IPS-NIHi11 (cell line): ENCODE data around the gene COQ3.
"Not testable (repeated sequence)": the region's sequence is repeated elsewhere in the genome, so short reads cannot be mapped to it uniquely, and the experiment has no call there.

Source experiments
- DNase-seq: peaks from one replicate; pipeline ENCODE4 v3.0.0; 2012; ENCODE audit warnings: mixed read lengths, low spot score

COQ3 gene

GRCh38 chr6:99384507-99384906, 9.5 kb downstream of the COQ3 start:
- DNase-seq = no peak

- no peak for DNase-seq
Measured at GRCh38 chr6:99378636-99379035, 15.4 kb downstream of the COQ3 start.

- DNase-seq = peak; percentile 59
Measured at GRCh38 chr6:99369533-99369932, 24.5 kb downstream of the COQ3 start.

GRCh38 chr6:99366852-99367251, 27.1 kb downstream of the COQ3 start:
- DNase-seq = no peak

- DNase-seq = no peak
Measured at GRCh38 chr6:99364026-99364425, 30.0 kb downstream of the COQ3 start.

- DNase-seq = no peak
Measured at GRCh38 chr6:99362678-99363268, 31.2 kb downstream of the COQ3 start.

- DNase-seq = no peak
Measured at GRCh38 chr6:99359800-99360199, 34.2 kb downstream of the COQ3 start.

GRCh38 chr6:99356641-99357040, 37.4 kb downstream of the COQ3 start:
- no peak for DNase-seq

- no peak for DNase-seq
Measured at GRCh38 chr6:99354983-99355382, 39.0 kb downstream of the COQ3 start.

GRCh38 chr6:99353126-99353525, 40.9 kb downstream of the COQ3 start:
- peak; percentile 43 for DNase-seq

GRCh38 chr6:99350573-99350972, 43.4 kb downstream of the COQ3 start:
- no peak for DNase-seq

- peak; percentile 80 for DNase-seq
Measured at GRCh38 chr6:99349171-99350141, 44.5 kb downstream of the COQ3 start, which contains the start of gene FAXC. Gene FAXC, minus strand, starts transcription at chr6:99349674. Its CDS starts 302 bp downstream, at chr6:99349372.

- DNase-seq = no peak
Measured at GRCh38 chr6:99348288-99349170, 45.5 kb downstream of the COQ3 start.

- DNase-seq = no peak
Measured at GRCh38 chr6:99347804-99348203, 46.2 kb downstream of the COQ3 start.

- no peak for DNase-seq
Measured at GRCh38 chr6:99346595-99346994, 47.4 kb downstream of the COQ3 start.

- DNase-seq = no peak
Measured at GRCh38 chr6:99345164-99345563, 48.8 kb downstream of the COQ3 start.

- DNase-seq = peak; percentile 24
Measured at GRCh38 chr6:99344289-99344688, 49.7 kb downstream of the COQ3 start.

GRCh38 chr6:99341862-99342455, 52.0 kb downstream of the COQ3 start:
- no peak for DNase-seq

GRCh38 chr6:99338188-99338587, 55.8 kb downstream of the COQ3 start:
- no peak for DNase-seq

GRCh38 chr6:99335298-99335697, 58.7 kb downstream of the COQ3 start:
- not testable (repeated sequence) for DNase-seq

- DNase-seq = peak; percentile 62
Measured at GRCh38 chr6:99334526-99335127, 59.4 kb downstream of the COQ3 start.
